Fibroblast of skin of left biceps (primary cell): ENCODE measurements around the gene TSKU.

ENCODE experiments used
- DNase-seq, 2 experiments: peaks; one replicate each; pipeline ENCODE4 v3.0.0-alpha.2; 2013; ENCODE audit warnings: low read depth in 2 of 2

The TSKU gene, protein sequence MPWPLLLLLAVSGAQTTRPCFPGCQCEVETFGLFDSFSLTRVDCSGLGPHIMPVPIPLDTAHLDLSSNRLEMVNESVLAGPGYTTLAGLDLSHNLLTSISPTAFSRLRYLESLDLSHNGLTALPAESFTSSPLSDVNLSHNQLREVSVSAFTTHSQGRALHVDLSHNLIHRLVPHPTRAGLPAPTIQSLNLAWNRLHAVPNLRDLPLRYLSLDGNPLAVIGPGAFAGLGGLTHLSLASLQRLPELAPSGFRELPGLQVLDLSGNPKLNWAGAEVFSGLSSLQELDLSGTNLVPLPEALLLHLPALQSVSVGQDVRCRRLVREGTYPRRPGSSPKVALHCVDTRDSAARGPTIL

DNA sequence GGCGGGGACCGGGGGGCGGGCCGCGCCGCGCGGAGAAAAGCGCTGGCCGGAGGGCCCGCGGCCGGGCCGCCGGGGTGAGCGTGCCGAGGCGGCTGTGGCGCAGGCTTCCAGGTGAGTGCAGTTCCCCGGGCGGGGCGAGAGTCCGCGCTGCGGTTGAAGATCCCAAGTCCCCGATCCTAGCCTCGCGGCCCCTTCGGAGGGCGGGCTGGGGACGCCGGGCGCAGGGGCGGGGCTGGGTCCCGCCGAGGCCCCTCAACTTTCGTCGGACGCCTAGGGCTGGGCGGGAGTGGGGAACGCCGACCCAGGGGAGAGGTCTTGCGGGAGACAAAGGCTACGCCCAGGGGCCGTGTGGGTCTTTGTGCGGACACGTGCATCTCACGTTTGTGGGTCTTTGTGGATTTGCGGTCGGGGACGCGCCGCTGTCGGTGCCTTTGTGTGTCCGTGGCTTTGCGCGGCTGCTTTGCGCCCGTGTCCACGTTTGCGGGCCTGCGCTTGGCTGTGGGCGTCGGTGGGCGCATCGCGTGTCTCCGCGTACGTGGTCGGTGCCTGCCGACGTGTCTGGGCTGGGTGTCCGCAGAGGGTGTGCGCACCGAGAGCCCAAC is at the start of gene TSKU:
Gene TSKU, plus strand, starts transcription at position 63 of the 602 bp plus-strand sequence. CDS start 12,261 bp downstream, outside the sequence.
- DNase-seq = no peak

DNA sequence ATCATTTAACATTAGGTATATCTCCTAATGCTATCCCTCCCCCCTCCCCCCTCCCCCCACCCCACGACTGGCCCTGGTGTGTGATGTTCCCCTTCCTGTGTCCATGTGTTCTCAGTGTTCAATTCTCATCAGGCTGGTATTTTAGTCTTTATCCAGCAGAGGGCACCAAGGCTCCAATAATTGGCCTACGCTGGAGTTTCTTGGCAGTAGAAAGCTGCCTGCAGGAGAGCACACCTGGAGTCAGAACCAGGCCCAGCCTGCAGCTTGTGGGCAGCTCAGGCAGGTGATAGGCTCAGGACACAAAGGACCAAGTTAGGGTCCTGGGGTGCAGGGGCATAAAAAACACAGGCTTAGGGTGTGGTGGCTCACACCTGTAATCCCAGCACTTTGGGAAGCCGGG is 49.2 kb upstream of the TSKU start:
- DNase-seq = peak in 1 of 2 experiments; percentile 23

DNA sequence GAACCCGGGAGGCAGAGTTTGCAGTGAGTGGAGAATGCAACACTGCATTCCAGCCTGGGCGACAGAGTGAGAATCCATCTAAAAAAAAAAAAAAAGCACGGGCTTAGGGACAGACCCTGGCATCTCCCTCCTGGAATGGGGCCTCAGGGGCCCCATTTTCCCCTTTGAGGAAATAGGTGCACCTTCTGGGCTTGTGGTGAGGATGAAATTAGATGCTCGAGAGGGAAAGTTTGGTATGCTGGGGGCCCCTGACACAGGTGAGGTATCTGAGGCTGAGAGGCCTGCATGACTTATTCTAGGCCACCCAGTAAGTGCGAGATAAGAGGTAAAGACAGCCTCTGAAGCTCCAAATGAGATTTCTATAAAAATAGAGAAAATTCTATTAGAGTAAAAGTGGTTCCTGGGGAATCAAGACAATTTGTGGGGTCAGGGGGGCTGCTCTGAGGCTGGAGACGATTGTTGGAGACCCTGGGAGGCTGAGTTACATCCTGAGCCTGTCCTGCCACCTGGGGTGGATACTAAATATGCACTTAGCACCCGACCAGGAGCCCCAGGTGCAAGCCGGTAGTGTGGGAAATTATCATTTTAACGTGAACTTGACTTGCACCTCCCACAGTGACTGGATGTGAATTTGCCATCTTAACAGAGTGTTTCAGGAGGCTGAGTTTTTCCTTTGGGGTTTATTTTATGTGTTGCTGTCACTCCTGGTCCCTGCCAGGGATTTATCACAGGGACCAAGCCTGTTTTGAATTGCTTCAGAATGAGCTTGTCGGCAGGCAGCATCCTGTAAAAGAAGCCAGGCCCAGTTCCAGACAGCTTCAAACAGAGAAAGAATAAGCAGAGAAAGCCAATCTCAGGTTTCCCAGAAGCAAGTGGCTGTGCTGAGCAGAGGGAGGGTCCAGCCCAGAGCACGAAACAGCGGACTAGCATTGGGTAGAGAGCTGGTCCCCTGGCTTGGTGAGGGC is 48.4 kb upstream of the TSKU start:
- DNase-seq = no peak

DNA sequence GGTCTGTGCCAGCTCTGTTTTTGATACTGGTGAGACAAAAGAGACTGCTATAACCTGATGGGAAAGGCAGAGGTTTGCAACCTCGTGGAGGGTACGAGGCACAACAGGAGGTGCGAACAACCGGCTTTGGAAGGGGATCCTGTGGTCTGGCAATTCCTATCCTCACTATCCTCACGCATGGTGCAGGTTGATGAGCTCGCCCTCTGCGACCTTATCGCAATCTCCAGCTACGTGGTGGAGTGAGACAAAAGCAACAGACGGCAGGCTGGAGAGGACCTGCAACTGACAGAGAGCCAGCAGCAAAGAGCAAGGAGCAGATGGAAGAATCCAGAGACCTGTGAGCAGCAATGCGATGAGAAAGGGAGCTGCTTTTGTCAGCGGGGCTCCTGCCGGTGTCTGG is 47.3 kb upstream of the TSKU start:
- DNase-seq = no peak

DNA sequence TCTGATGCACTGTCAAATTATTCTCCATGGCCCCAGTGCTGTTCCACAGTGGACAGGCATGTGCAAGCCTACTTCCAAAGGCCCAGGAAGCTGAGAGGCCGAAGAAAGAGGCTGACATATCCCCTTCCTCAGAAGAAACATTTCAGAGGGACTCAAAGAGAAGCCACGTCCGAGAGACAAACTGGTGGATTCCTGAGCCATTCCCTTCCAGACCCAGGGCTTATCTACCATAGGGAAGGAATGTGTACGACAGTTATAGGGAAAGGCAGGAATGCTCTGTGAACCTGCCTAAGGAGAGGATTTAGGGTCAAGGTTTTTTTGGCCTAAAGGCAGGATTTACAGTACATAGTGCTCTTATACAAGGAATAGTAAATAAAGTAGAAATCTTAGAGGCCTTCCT is 46.9 kb upstream of the TSKU start:
- DNase-seq = no peak

DNA sequence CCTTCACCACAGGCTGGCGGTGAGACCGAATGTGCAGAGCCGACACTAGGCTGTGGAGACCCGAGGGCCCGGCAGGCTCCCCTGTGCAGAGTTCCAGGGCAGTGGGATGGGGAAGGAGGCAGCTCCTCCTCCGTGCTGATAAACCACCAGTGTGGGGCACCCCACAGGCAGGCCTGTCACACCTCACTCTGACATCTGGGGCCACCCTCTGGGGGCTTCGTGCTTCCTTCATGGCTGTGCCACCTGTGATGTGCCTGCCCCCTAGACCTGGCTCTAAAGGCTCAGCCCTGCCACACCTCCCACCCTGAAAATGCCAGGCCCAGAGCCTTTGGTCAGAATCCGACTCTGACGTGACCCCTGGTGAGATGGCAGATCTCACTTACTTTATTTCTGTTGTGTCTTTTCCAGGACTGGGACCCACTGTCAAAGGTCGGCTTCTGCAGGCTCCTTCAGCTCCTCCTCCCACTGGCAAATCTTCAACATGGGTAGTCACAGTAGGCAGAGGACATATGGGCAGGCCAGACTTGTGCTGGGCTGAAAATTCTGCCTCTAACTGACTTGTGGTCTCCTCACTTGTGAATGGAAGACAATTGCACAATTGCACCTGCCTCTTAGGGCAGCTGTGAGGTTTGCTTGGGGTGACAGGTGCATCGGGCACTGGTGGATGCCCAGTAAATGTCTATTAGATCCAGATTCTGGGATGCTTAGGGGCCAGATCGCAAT is 46.2 kb upstream of the TSKU start:
- no peak for DNase-seq

DNA sequence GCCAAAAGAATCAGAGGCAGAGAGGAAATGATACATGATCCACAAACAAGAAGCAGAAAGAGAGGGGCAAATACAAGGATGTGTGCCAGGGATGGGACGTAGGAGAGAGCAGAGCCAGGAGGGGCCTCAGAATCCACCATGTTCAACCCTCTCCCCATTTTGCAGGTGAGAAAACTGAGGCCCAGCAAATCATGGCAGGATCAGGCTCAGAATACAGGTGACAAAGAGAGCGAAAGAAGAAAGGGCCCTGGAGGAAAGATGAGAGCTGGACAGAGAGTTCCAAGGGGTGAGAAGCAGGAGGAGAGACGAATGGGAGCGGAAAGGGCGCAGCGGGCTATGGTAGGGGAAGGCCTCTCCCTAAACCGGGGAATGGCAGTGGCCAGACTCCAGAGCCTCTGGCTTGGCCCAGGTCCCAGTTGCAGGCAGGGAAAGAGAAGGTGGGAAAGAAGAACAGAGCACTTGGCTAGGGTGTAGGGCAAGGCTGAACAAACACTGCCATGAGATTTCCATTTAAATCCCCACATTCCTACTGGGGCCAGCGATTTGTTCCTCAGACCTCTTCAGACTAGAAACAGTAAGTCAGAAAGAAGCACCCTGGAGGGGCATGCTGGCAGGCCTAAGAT is 44.4 kb upstream of the TSKU start:
- no peak for DNase-seq

DNA sequence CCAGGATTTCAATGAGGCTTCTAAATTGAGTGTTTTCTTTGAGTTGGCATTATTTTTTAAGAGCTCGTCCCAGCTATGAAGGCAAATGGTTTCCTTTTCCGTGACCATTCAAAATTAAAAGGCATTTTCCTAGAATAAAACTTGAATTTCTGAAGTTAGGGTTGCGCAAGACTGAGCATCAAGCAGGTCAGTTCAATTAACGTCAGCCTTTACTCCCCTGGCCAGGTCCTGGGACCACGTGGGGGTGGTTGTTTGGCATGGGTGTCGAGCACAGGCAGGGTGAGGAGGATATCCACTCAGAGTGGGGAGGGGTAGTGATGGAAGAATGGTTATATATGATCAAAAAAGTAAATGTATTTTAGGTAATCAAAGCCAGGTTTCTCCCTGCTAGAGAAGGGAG is 43.4 kb upstream of the TSKU start:
- no peak for DNase-seq

DNA sequence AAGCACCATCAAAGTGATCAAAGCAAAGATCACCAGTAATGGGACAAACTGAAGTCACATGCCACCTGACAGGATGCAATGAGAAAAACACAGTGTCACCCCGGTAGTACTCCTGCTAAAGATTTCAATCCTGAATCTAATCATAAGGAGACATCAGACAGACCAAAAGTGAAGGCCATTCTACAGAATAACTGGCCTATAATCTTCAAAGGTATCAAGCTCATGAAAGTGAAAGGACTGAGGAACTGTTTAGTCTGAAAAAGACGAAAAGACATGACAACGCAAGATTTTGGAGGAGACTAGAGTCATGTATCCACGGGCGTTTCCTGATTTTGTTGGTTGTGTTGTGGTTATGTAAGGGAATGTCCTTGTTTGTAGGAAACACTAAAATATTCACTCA is 42.4 kb upstream of the TSKU start:
- DNase-seq = no peak

DNA sequence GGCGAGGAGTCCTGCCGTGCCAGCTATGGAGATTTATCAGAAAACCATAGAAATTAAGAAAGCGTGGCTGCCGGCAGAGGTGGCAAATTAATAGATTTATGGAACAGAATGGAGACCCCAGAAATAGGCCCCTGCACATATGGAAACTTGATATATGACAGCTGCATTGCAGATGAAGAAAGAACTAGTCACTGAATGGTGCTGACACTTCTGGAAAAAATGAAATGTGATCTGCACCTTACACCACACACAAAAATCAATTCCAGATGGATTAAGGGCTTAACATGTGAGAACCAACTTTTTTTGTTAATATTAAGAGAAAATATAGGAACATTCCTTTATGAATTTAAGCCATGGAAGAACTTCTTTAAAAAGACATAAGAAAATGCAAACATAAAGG is 40.3 kb upstream of the TSKU start:
- DNase-seq = peak; percentile 61 to 65

DNA sequence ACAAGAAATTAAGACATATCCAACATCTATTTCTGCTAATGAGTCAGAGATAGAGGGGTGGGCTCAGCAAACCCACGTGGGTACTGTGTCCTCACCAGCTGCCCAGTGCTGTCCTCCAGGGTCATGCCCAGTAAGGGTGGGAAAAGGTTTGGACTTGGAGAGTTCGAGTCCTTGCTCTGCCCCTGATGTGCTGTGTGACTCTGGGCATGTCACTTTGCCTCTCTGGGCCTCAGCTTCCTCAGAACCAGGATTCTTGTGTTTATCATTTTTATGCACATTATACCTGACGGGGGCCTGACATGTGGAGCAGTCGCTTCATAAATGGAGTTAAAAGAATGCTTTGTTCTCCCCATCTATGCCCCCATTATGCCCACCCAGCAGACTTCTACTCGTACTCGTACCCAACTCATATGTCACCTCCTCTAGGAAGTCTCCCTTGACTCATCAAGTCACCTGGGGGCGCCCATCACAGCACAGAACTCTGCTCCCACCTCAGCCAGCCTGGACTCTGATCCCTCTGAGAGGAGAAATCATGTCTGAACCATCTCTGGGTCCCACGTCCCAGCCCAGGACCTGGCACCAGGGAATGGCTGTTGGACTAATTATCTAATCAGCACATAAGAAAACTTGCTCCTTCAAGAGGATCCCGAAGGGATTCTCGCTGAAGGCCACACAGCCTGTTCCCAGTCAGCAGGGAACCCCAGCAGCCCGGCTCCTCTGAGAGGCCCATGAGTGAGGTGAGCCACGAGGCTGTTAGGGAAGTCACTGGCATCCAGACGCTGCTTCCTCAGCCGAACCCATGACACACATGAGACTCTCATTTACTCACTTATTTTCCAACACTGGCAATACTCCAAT is 38.7 kb upstream of the TSKU start:
- no peak for DNase-seq

DNA sequence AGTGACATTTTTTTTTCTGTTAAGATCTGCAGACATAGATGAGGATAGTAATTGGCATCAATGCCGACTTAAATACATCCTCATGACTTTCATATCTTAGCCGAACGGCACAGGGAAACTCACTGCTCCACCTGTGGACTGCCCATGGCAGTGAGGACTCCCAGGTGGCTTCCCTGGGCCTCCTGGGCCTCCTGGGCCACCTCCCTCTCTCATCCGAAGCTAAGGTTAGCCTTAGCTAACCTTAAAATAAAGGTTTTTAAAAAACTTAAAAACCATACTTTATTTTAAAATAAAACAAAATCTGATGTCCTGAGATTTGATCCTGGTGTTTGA is 38.1 kb upstream of the TSKU start:
- no peak for DNase-seq

DNA sequence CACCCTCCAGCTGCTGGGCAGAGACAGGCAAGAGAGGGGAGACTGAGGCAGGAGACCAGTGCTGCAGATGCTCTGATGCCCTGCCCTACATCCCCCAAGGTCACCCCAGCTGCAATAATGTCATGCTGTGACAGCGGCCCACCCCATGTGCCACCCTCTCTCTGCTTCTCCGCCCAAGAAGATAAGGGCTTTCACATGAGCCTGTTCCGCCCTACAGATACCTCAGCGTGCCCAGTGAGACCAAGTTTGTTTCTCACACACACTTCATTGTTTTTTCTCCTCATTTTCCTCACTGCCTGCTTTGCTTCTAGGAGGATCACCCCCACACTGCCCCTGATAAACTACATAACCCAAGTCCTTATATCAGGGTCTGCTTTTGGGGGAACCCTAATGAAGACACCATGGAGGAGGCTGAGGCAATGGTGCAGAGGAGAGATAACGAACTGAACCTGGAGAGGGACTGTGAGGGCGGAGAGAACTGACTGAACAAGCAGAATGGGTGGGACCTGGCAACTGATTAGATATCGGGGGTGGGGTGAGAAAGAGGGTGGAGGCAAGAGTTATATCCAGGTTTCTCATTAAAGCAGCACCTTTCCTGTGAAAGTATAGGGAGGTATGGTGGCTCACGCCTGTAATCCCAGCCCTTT is 37.5 kb upstream of the TSKU start:
- no peak for DNase-seq

DNA sequence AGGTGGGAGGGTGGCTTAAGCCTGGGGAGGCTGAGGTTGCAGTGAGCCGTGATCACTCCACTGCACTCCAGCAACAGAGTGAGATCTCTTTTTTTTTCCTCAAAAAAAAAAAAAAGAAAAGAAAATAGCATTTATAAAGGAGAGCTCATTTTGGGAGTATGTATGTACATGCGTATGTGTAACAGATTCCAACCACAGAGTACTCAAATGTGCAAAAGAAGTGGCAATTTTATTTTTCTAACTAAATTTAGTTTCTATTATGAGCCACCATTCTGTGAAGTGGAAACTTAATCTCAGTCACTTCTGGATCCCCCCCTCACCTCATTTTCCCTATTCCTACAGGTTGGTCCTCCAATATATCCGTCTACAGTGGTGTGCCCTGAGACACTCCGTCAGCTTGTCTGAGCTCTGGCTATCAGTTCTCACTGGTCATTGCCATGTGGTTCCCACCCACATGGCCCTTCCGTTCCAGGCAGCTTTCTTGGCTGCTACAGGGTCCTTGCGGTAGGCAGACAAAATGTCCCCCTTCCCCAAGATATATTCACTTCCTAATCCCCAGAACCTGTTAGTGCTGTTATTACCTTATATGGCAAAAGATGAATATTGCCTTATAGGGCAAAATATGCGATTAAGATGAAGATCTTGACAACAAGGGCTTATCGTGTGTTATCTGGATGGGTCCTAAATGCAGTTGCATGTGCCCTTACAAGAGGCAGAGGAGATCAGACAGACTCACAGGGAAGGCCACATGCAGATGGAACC is 35.8 kb upstream of the TSKU start:
- DNase-seq = no peak

DNA sequence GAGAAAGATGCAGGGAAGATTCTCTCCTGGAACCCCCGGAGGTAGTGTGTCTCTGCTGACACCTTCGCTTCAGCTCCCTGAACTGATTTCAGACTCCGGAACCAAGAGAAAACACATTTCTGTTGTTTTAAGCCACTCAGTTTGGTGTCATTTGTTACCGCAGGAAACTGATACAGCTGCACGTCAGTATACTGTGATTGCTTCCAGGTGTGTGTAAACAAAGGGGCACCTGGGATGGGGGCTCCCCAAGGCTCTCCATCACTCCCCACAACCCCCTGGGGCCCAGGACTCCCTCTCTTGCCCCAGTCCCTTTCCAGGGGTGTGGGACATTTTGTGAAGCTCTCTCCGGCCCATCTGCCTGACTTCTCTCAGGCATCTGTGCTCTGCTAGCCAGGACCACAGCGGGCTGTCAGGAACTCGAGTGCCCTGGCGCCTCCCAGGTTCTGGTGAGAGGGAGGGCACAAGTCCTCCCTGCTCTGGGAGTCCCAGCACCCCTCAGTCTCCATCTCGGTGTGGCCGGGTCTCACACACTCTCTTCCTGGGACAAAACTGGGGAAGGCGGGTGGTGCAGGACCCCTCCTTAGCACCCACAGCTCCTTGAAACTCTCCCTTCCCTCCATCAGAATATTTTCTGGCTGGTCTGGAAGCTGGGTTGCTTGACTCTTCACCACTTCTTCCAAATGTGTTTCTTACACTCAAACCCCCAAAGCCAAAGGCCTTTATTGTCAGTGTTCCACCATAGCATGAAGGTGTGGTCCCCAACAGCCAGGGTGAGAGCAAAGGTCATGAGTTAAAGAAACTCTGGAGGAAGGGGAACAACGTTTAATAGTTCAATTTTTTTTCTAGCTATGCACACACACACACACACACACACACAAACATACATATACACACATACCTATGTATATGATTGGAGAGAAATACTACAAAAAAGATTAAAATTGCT is 35.0 kb upstream of the TSKU start:
- DNase-seq = no peak

DNA sequence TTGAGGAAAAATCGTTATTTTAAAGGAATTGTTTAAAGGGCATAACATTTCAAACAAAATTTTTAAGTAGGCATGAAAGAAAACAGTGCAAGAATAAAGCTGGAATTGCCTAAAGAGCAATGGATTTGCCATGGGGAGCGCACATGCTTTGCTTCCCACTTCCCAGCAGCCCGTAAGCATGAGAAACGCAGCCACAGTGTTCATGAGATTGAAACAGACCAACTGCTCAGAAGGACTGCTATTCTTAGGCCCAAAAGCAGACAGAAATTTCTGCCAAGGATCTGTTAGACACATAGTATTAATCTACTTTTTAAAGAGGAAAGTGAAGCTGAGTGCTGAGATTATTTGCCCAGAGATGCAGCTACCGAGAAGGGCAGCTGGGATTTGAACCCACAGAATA is 34.2 kb upstream of the TSKU start:
- DNase-seq = no peak

DNA sequence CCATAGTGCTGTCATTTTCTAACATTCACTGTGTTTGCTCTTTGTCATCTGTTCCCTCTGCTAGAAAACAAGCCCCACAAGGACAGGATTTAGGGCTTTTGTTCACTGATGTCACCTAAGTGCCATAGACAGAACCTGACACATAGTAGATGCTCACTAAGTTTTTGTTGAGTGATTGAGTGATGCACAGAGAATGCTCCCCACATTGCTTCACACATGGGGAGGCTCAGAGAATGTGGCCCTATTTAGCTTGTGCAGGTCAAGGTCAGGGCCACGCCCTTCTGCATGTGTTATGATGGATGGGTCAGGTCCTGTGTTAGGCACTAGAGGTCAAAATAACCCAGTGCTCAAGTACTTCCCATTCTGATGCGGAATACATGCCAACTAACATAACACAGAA is 33.1 kb upstream of the TSKU start:
- no peak for DNase-seq

DNA sequence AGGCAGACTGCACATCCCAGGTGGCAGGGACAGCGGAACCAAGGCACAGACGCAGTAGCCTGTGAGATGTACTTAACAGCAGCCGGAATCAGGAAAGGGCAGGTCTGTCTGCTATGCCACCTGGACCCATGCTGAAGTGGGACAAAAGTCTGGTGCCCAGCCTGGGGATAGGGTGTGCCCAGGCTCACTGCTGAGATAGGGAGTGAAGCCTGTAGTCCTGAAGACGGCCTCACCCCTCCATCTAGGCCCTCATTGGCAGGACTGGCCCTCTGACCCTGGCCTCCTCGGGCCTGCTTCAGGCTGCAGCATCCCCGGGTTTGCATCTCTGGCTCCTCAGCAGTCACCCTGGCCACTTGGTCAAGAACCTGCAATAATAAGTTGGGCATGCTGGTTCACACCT is 32.4 kb upstream of the TSKU start:
- DNase-seq = no peak
